SK-N-SH (cell line): ENCODE data around the gene EVC2. TPM values are rescaled to one million over a fixed set of nuclear protein-coding genes. Genes with fewer than 3 reads are reported as not detected.

Experiments used
- CTCF ChIA-PET: fragments of 300-600, 350-600 bp; formaldehyde crosslinking; extraction: SDS; loops from one replicate; lab custom pipeline; 2021; lab: Yijun Ruan, JAX
- POLR2A ChIA-PET: fragments of 350-600 bp; sonication (Branson Sonifier 250); formaldehyde crosslinking; extraction: SDS; loops from one replicate; lab custom pipeline; 2020; ENCODE audit warnings: antibody characterized with exemption, inconsistent platforms; lab: Yijun Ruan, JAX
- DNase-seq: peaks from one replicate; pipeline ENCODE4 v3.0.0; 2012
- H2AFZ ChIP-seq: fragments of 200-600 bp; sonication (generic); 2 replicates; pipeline ENCODE4 v1.8.1; 2016; ENCODE audit warnings: antibody characterized with exemption, mild to moderate bottlenecking, low read depth
- H3F3A ChIP-seq: fragments of 200-600 bp; sonication (generic); replicated peaks from 2 replicates; pipeline ENCODE3; 2016; ENCODE audit warnings: antibody characterized with exemption, mild to moderate bottlenecking; ENCODE audit not compliant: insufficient read depth
- H3K27ac ChIP-seq, 2 experiments: fragments of 200-500 bp in 1 of 2; fragments of 200-600 bp in 1 of 2; sonication (Bioruptor generic) in 1 of 2; sonication (generic), shearing (Covaris generic) in 1 of 2; 2 replicates each; pipeline versions ENCODE4 v1.5.1 to v1.6.1; 2014 to 2016; ENCODE audit warnings: low read depth in 2 of 2, inconsistent platforms in 1 of 2, low read length in 1 of 2, mild to moderate bottlenecking in 1 of 2, mixed read lengths in 1 of 2
- H3K27me3 ChIP-seq: fragments of 200-600 bp; sonication (generic), shearing (Covaris generic); 2 replicates; pipeline ENCODE4 v1.6.1; 2016; ENCODE audit warnings: mixed run types; ENCODE audit not compliant: insufficient read depth
- H3K36me3 ChIP-seq, 2 experiments: fragments of 200-500 bp in 1 of 2; fragments of 200-600 bp in 1 of 2; sonication (Bioruptor generic) in 1 of 2; sonication (generic) in 1 of 2; replicated peaks in 1 of 2; 2 replicates each; pipeline versions ENCODE3 to v1.5.1; 2014 to 2016; ENCODE audit warnings: low read length in 1 of 2, mild to moderate bottlenecking in 1 of 2; ENCODE audit not compliant: insufficient read depth in 2 of 2, control insufficient read depth in 1 of 2
- H3K4me1 ChIP-seq, 2 experiments: fragments of 200-500 bp in 1 of 2; fragments of 200-600 bp in 1 of 2; sonication (Bioruptor generic) in 1 of 2; sonication (generic), shearing (Covaris generic) in 1 of 2; 2 replicates each; pipeline versions ENCODE4 v1.5.1 to v1.6.1; 2014 to 2016; ENCODE audit warnings: low read depth in 1 of 2, low read length in 1 of 2, mixed run types in 1 of 2; ENCODE audit not compliant: insufficient read depth in 2 of 2, control insufficient read depth in 1 of 2
- H3K4me2 ChIP-seq: fragments of 200-600 bp; sonication (generic), shearing (Covaris generic); 2 replicates; pipeline ENCODE4 v1.6.1; 2017; ENCODE audit warnings: mixed run types
- H3K4me3 ChIP-seq, 2 experiments: fragments of 200-500 bp in 1 of 2; fragments of 200-600 bp in 1 of 2; sonication (Bioruptor generic) in 1 of 2; sonication (generic), shearing (Covaris generic) in 1 of 2; 2 replicates each; pipeline versions ENCODE4 v1.5.1 to v1.8.1; 2014 to 2016; ENCODE audit warnings: low read depth in 2 of 2, inconsistent platforms in 1 of 2, low read length in 1 of 2, mild to moderate bottlenecking in 1 of 2, mixed read lengths in 1 of 2, moderate library complexity in 1 of 2
- H3K79me2 ChIP-seq: fragments of 200-600 bp; sonication (generic); 2 replicates; pipeline ENCODE4 v1.8.1; 2017; ENCODE audit warnings: mild to moderate bottlenecking; ENCODE audit not compliant: insufficient read depth
- H3K9ac ChIP-seq: fragments of 200-600 bp; sonication (generic); 2 replicates; pipeline ENCODE4 v1.6.1; 2017; ENCODE audit warnings: mixed run types
- H3K9me2 ChIP-seq: fragments of 200-600 bp; sonication (generic); 2 replicates; pipeline ENCODE4 v1.6.1; 2017; ENCODE audit warnings: mixed run types
- H3K9me3 ChIP-seq: fragments of 200-600 bp; sonication (generic); 2 replicates; pipeline ENCODE4 v1.6.1; 2017; ENCODE audit warnings: mixed run types, mild to moderate bottlenecking, moderate library complexity
- H4K20me1 ChIP-seq: fragments of 200-600 bp; sonication (generic); 2 replicates; pipeline ENCODE4 v1.6.1; 2017; ENCODE audit warnings: mild to moderate bottlenecking, mixed run types; ENCODE audit not compliant: insufficient read depth
- CHD2 ChIP-seq: fragments of 150-350 bp; IDR thresholded peaks from 2 replicates; pipeline ENCODE4 v1.6.1; 2018; ENCODE audit warnings: low read length; ENCODE audit not compliant: partially characterized antibody
- EP300 ChIP-seq, 2 experiments: IDR thresholded peaks; 2 replicates each; pipeline versions ENCODE4 v1.4.0 to v1.6.1; 2012; ENCODE audit warnings: borderline replicate concordance in 1 of 2, low read depth in 1 of 2, low read length in 1 of 2
- FOSL2 ChIP-seq: IDR thresholded peaks from 2 replicates; pipeline ENCODE4 v1.4.0; 2012; ENCODE audit warnings: low read depth, mild to moderate bottlenecking, moderate library complexity, borderline replicate concordance
- FOXJ3 ChIP-seq: sonication (generic); formaldehyde crosslinking; IDR thresholded peaks from 2 replicates; pipeline ENCODE4 v1.5.1; 2020; ENCODE audit warnings: mild to moderate bottlenecking, missing genetic modification reagents
- GABPA ChIP-seq: IDR thresholded peaks from 2 replicates; pipeline ENCODE4 v1.4.0; 2012; ENCODE audit warnings: low read depth, mild to moderate bottlenecking
- GATA2 ChIP-seq: sonication (generic); formaldehyde crosslinking; IDR thresholded peaks from 2 replicates; pipeline ENCODE4 v1.5.0; 2020; ENCODE audit warnings: mild to moderate bottlenecking, missing genetic modification reagents
- MEF2A ChIP-seq: IDR thresholded peaks from 2 replicates; pipeline ENCODE4 v1.4.0; 2012; ENCODE audit warnings: low read depth, borderline replicate concordance
- NRF1 ChIP-seq: IDR thresholded peaks from 2 replicates; pipeline ENCODE4 v1.6.1; 2012; ENCODE audit warnings: low read depth, mild to moderate bottlenecking, low read length
- POLR2AphosphoS5 ChIP-seq: IDR thresholded peaks from 2 replicates; pipeline ENCODE4 v1.6.1; 2012; ENCODE audit warnings: low read depth, low read length
- RAD21 ChIP-seq: IDR thresholded peaks from 2 replicates; pipeline ENCODE4 v1.6.1; 2012; ENCODE audit warnings: mild to moderate bottlenecking, low read length
- RFX5 ChIP-seq: IDR thresholded peaks from 2 replicates; pipeline ENCODE4 v1.6.1; 2012; ENCODE audit warnings: mild to moderate bottlenecking, improper control_type of control experiment, low read length
- RXRA ChIP-seq: IDR thresholded peaks from 2 replicates; pipeline ENCODE4 v1.4.0; 2012; ENCODE audit warnings: low read depth, mild to moderate bottlenecking, borderline replicate concordance
- SMC3 ChIP-seq: IDR thresholded peaks from 2 replicates; pipeline ENCODE4 v1.6.1; 2012; ENCODE audit warnings: low read depth, low read length, improper control_type of control experiment
- TAF1 ChIP-seq: IDR thresholded peaks from 2 replicates; pipeline ENCODE4 v1.6.1; 2012; ENCODE audit warnings: low read depth, mild to moderate bottlenecking, low read length, moderate library complexity, borderline replicate concordance
- TCF12 ChIP-seq: IDR thresholded peaks from 2 replicates; pipeline ENCODE4 v1.4.0; 2012
- TEAD4 ChIP-seq: IDR thresholded peaks from 2 replicates; pipeline ENCODE4 v1.4.0; 2012; ENCODE audit warnings: mild to moderate bottlenecking, borderline replicate concordance; ENCODE audit not compliant: insufficient read depth
- YY1 ChIP-seq: IDR thresholded peaks from 2 replicates; pipeline ENCODE4 v1.4.0; 2012; ENCODE audit warnings: low read depth, mild to moderate bottlenecking
- WGBS: methylation state at CpG from one replicate; pipeline ENCODE4 v1.1.6; 2017; ENCODE audit warnings: low lambda C conversion rate; 5-methylcytosine and 5-hydroxymethylcytosine counted together
- polyA plus RNA-seq, 3 experiments: library from polyadenylated mRNA; depleted of rRNA; stranded (reverse); fragments of >200 nt; gene quantifications; 2 replicates each; pipeline ENCODE4 v1.2.3, GENCODE V29; 2012
- TF ChIP-seq, protein P1 (sequence below): fragments of 150-350 bp; IDR thresholded peaks from 2 replicates; pipeline ENCODE4 v1.6.1; 2016; ENCODE audit warnings: mild to moderate bottlenecking, low read depth, low read length
- TF ChIP-seq, protein P2 (sequence below): IDR thresholded peaks from 2 replicates; pipeline ENCODE4; 2012
- TF ChIP-seq, protein P3 (sequence below): IDR thresholded peaks from 2 replicates; pipeline ENCODE4 v1.4.0; 2012; ENCODE audit warnings: low read depth, borderline replicate concordance
- TF ChIP-seq, protein P4 (sequence below): IDR thresholded peaks from 2 replicates; pipeline ENCODE4 v1.4.0; 2012; ENCODE audit warnings: low read depth

The EVC2 gene
- polyA plus RNA-seq, 1 of the 3 experiments (the other 2 are of a cell fraction): not detected

DNA sequence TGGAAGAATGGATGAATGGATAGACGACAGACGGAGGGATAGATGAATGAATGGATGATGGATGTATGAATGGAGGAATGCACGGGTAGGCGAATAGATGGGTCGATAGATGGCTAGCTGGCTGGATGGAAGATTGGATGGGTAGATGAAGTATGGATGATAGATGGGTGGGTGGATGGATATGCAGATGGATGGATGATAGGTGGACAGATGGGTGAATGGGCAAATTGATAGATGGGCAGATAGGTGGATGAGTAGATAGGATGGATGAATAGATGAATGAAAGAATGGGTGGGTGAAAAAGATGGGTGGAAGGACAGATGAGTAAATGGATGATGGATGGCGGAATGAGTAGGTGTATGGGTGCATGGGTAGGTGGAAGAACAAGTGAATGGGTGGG is 57.3 kb downstream of the EVC2 start:
- WGBS: 43% methylated on average over 6 of the region's 6 CpGs
- Histone ChIP-seq H3K9me3 (no peaks in the 10 kb centered on the region), H3K27ac (no peak overlapping the region), H3K4me2 (no peak overlapping the region), H3K9me2 (no peaks in the 10 kb centered on the region), H3K79me2 (no peaks in the 10 kb centered on the region), H3K9ac (no peak overlapping the region), H3K4me3 (no peak overlapping the region), H3K4me1 (peaks cover 0 to 4% of the 10 kb centered on the region in 2 experiments; a peak in 1 of 4 replicates), H4K20me1 (no peaks in the 10 kb centered on the region), H3K27me3 (no peaks in the 10 kb centered on the region), H3F3A (no peaks in the 10 kb centered on the region), H3K36me3 (no peaks in the 10 kb centered on the region), H2AFZ (no peak overlapping the region)
- CTCF ChIA-PET: no interaction called here
- POLR2A ChIA-PET: no interaction called here
- DNase-seq: no peak
- no peak for TF ChIP-seq NRF1

DNA sequence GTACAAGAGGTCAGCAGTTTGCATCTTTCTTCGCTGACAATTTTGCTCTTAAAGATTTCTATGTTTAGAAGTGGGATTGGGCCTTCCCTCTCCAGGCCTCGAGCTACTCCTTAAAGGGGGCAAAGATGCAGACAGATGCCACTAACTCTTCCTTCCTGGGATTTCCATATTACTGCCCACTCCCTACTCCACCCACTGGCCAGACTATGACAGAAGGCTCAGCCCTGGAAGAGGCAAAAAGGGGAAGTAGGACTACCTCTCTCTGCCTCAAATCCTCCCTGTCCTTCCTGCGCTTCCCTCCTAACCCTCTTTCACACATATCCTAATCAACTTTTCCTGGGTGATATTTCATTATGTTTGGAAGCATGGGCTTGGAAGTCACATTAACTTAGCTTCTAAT is 58.3 kb downstream of the EVC2 start:
- TF ChIP-seq, protein P1, sequence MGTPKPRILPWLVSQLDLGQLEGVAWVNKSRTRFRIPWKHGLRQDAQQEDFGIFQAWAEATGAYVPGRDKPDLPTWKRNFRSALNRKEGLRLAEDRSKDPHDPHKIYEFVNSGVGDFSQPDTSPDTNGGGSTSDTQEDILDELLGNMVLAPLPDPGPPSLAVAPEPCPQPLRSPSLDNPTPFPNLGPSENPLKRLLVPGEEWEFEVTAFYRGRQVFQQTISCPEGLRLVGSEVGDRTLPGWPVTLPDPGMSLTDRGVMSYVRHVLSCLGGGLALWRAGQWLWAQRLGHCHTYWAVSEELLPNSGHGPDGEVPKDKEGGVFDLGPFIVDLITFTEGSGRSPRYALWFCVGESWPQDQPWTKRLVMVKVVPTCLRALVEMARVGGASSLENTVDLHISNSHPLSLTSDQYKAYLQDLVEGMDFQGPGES: no peak
- TF ChIP-seq TEAD4: no peak
- Histone ChIP-seq H3K27me3 (no peaks in the 10 kb centered on the region), H2AFZ (no peak overlapping the region), H4K20me1 (no peaks in the 10 kb centered on the region), H3K4me3 (no peak overlapping the region), H3F3A (no peaks in the 10 kb centered on the region), H3K36me3 (no peaks in the 10 kb centered on the region), H3K27ac (no peak overlapping the region), H3K4me2 (no peak overlapping the region), H3K9me2 (no peaks in the 10 kb centered on the region), H3K9ac (no peak overlapping the region), H3K4me1 (peaks cover 0 to 4% of the 10 kb centered on the region in 2 experiments; a peak in 1 of 4 replicates), H3K9me3 (no peaks in the 10 kb centered on the region), H3K79me2 (no peaks in the 10 kb centered on the region)
- 43% methylated on average over 3 of the region's 3 CpGs for WGBS
- CTCF ChIA-PET: interaction anchor here (1.2 kb wide), 1 partner anchor 18 kb away, joined by 3 read pairs; no protein-coding TSS in a partner anchor
- POLR2A ChIA-PET: no interaction called here
- DNase-seq: no peak

DNA sequence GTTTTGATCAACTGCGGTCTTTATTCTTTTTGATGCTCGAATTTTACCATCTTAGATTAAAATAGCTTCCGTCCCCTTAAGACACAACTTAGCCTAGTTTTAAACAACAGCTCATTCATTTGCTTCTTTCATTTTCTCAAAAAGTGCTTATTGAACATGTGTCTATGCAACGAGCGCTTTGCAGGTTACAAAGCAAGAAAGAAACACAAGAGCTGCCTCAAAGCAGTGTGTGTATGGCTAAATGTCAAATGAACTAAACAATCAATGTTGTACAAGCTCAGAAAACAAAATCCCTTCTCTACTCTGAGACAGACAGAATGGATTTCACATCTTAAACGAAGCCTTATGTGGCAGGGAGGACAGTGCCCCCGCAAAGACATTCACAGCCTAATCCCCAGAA is 61.0 kb downstream of the EVC2 start:
- Histone ChIP-seq H3K9me2 (no peaks in the 10 kb centered on the region), H3K4me1 (peaks cover 0 to 4% of the 10 kb centered on the region in 2 experiments; a peak in 1 of 4 replicates), H2AFZ (no peak overlapping the region), H3K4me2 (no peak overlapping the region), H3K9me3 (no peaks in the 10 kb centered on the region), H3K79me2 (no peaks in the 10 kb centered on the region), H3K9ac (no peak overlapping the region), H3K4me3 (no peak overlapping the region), H3K27ac (no peak overlapping the region), H4K20me1 (no peaks in the 10 kb centered on the region), H3F3A (no peaks in the 10 kb centered on the region), H3K36me3 (no peaks in the 10 kb centered on the region), H3K27me3 (no peaks in the 10 kb centered on the region)
- ChIA-PET CTCF (interaction anchor here (1.2 to 1.6 kb wide), 2 partner anchors 187 to 247 kb away, joined by 3 to 5 read pairs; no protein-coding TSS in a partner anchor), POLR2A (no interaction called here)
- DNase-seq: no peak
- TF ChIP-seq YY1: no peak
- TF ChIP-seq MEF2A: no peak
- TF ChIP-seq RAD21: no peak
- TF ChIP-seq, protein P2, sequence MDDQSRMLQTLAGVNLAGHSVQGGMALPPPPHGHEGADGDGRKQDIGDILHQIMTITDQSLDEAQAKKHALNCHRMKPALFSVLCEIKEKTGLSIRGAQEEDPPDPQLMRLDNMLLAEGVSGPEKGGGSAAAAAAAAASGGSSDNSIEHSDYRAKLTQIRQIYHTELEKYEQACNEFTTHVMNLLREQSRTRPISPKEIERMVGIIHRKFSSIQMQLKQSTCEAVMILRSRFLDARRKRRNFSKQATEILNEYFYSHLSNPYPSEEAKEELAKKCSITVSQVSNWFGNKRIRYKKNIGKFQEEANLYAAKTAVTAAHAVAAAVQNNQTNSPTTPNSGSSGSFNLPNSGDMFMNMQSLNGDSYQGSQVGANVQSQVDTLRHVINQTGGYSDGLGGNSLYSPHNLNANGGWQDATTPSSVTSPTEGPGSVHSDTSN: no peak
- no peak for TF ChIP-seq NRF1
- TF ChIP-seq FOXJ3 (CRISPR knock-in tag): no peak
- TF ChIP-seq RXRA: no peak
- no peak for TF ChIP-seq RFX5
- no peak for TF ChIP-seq GATA2
- no peak for TF ChIP-seq FOSL2
- TF ChIP-seq TCF12: no peak
- TF ChIP-seq GABPA: no peak
- TF ChIP-seq, protein P3, sequence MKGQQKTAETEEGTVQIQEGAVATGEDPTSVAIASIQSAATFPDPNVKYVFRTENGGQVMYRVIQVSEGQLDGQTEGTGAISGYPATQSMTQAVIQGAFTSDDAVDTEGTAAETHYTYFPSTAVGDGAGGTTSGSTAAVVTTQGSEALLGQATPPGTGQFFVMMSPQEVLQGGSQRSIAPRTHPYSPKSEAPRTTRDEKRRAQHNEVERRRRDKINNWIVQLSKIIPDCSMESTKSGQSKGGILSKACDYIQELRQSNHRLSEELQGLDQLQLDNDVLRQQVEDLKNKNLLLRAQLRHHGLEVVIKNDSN: no peak
- no peak for TF ChIP-seq POLR2AphosphoS5
- no peak for TF ChIP-seq CHD2
- TF ChIP-seq, protein P4, sequence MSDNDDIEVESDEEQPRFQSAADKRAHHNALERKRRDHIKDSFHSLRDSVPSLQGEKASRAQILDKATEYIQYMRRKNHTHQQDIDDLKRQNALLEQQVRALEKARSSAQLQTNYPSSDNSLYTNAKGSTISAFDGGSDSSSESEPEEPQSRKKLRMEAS: no peak
- no peak for TF ChIP-seq EP300 (IDR thresholded peaks at IDR 0.05; ENCODE audit: borderline replicate concordance in 1 of 2, low read depth in 1 of 2, low read length in 1 of 2)
- TF ChIP-seq TAF1: no peak
- no peak for TF ChIP-seq SMC3
- WGBS: 47% methylated on average over 7 of the region's 7 CpGs
